Prostate gland (tissue), 2 donors: ENCODE data around the gene BIRC2.

ENCODE experiments used
- CTCF ChIP-seq, 4 experiments: fragments of 200-600 bp in 2 of 4; fragments of 450-650 bp in 2 of 4; sonication (generic) in 2 of 4; IDR thresholded peaks; 1 replicate in 3 of 4; 2 replicates in 1 of 4; pipeline ENCODE4 v1.5.1; 2016 to 2019; ENCODE audit warnings: antibody characterized with exemption in 4 of 4, mild to moderate bottlenecking in 2 of 4, moderate library complexity in 2 of 4
- POLR2A ChIP-seq: fragments of 450-650 bp; IDR thresholded peaks from one replicate; pipeline ENCODE4 v1.6.1; 2016; ENCODE audit warnings: antibody characterized with exemption, mild to moderate bottlenecking
- POLR2AphosphoS5 ChIP-seq: sonication (generic); formaldehyde crosslinking; IDR thresholded peaks from one replicate; pipeline ENCODE4 v1.6.1; 2017; ENCODE audit warnings: antibody characterized with exemption

GRCh38 chr11:102375720-102376399, 28.8 kb downstream of the BIRC2 start:
- no peak for TF ChIP-seq POLR2A
- TF ChIP-seq CTCF (IDR thresholded peaks at IDR 0.05), result no peak
- no peak for TF ChIP-seq POLR2AphosphoS5
